MM.1S (cell line): ENCODE data around the gene PLA2G4B.

Experiments
- EZH2 ChIP-seq: fragments of 300-600 bp; sonication (generic); optimal IDR thresholded peaks from 2 replicates; pipeline ENCODE3; 2017; ENCODE audit warnings: low read depth, mild to moderate bottlenecking, antibody characterized with exemption, low read length, mixed read lengths
- EZH2phosphoT487 ChIP-seq: fragments of 300-600 bp; sonication (generic); IDR thresholded peaks from 2 replicates; pipeline ENCODE4 v1.6.1; 2018; ENCODE audit warnings: antibody characterized with exemption, low read length
- TF ChIP-seq, protein P1 (sequence below): fragments of 300-600 bp; sonication (generic); IDR thresholded peaks from 2 replicates; pipeline ENCODE4 v1.5.1; 2016; ENCODE audit warnings: antibody characterized with exemption, low read length, mixed read lengths

- TF ChIP-seq, protein P1, sequence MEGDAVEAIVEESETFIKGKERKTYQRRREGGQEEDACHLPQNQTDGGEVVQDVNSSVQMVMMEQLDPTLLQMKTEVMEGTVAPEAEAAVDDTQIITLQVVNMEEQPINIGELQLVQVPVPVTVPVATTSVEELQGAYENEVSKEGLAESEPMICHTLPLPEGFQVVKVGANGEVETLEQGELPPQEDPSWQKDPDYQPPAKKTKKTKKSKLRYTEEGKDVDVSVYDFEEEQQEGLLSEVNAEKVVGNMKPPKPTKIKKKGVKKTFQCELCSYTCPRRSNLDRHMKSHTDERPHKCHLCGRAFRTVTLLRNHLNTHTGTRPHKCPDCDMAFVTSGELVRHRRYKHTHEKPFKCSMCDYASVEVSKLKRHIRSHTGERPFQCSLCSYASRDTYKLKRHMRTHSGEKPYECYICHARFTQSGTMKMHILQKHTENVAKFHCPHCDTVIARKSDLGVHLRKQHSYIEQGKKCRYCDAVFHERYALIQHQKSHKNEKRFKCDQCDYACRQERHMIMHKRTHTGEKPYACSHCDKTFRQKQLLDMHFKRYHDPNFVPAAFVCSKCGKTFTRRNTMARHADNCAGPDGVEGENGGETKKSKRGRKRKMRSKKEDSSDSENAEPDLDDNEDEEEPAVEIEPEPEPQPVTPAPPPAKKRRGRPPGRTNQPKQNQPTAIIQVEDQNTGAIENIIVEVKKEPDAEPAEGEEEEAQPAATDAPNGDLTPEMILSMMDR: no peak
- TF ChIP-seq EZH2 (no peak), EZH2phosphoT487 (no peak)
Measured at GRCh38 chr15:41893422-41894250, 55.0 kb downstream of the PLA2G4B start, which contains the start of gene SPTBN5.
